Mesenchymal stem cell (in vitro differentiated cells and primary cell): Measurements from ENCODE around the gene TMEM237.

ENCODE experiments used
- DNase-seq: peaks from one replicate; pipeline ENCODE4 v3.0.0-alpha.2; 2013
- H2AFZ ChIP-seq: one replicate; pipeline ENCODE4 v1.6.1; 2013; ENCODE audit warnings: low read depth, mild to moderate bottlenecking, control low read depth, inconsistent platforms, low read length, moderate library complexity
- H2AK5ac ChIP-seq: 2 replicates; pipeline ENCODE4 v1.6.1; 2013; ENCODE audit warnings: low read length, moderate library complexity, mild to moderate bottlenecking, inconsistent platforms; ENCODE audit not compliant: severe bottlenecking
- H2BK120ac ChIP-seq: one replicate; pipeline ENCODE4 v1.6.1; 2013; ENCODE audit warnings: low read depth, mild to moderate bottlenecking, inconsistent platforms, low read length, moderate library complexity
- H2BK12ac ChIP-seq, 2 experiments: one replicate each; pipeline ENCODE4 v1.6.1; 2013; ENCODE audit warnings: inconsistent platforms in 2 of 2, low read length in 2 of 2, mild to moderate bottlenecking in 2 of 2, moderate library complexity in 2 of 2, control low read depth in 1 of 2
- H2BK15ac ChIP-seq: one replicate; pipeline ENCODE4 v1.6.1; 2013; ENCODE audit warnings: mild to moderate bottlenecking, low read depth, inconsistent platforms; ENCODE audit not compliant: poor library complexity, severe bottlenecking
- H2BK5ac ChIP-seq: 2 replicates; pipeline ENCODE4 v1.6.1; 2013; ENCODE audit warnings: low read depth, mild to moderate bottlenecking, low read length, control low read depth, inconsistent platforms; ENCODE audit not compliant: poor library complexity, severe bottlenecking
- H3K14ac ChIP-seq, 2 experiments: one replicate each; pipeline ENCODE4 v1.6.1; 2013; ENCODE audit warnings: inconsistent platforms in 2 of 2, low read length in 2 of 2, control low read depth in 1 of 2, mild to moderate bottlenecking in 1 of 2, moderate library complexity in 1 of 2
- H3K18ac ChIP-seq, 2 experiments: one replicate each; pipeline ENCODE4 v1.6.1; 2013; ENCODE audit warnings: inconsistent platforms in 2 of 2, low read length in 2 of 2, control low read depth in 1 of 2, low read depth in 1 of 2, mild to moderate bottlenecking in 1 of 2
- H3K23ac ChIP-seq, 2 experiments: one replicate each; pipeline ENCODE4 v1.6.1; 2013; ENCODE audit warnings: inconsistent platforms in 2 of 2, low read length in 2 of 2, mild to moderate bottlenecking in 2 of 2, moderate library complexity in 2 of 2, control low read depth in 1 of 2
- H3K27ac ChIP-seq: 2 replicates; pipeline ENCODE4 v1.5.1; 2013; ENCODE audit warnings: mild to moderate bottlenecking, moderate library complexity, low read length, control low read depth, inconsistent platforms; ENCODE audit not compliant: poor library complexity, severe bottlenecking
- H3K27me3 ChIP-seq, 2 experiments: 2 replicates each; pipeline versions ENCODE4 v1.6.1 to v1.7.0; 2013; ENCODE audit warnings: low read length in 2 of 2, mild to moderate bottlenecking in 2 of 2, moderate library complexity in 2 of 2, control low read depth in 1 of 2, inconsistent platforms in 1 of 2; ENCODE audit not compliant: control insufficient read depth in 1 of 2, insufficient read depth in 1 of 2
- H3K36me3 ChIP-seq, 2 experiments: 2 replicates each; pipeline versions ENCODE4 v1.6.1 to v1.7.0; 2013; ENCODE audit warnings: low read length in 2 of 2, control low read depth in 1 of 2, inconsistent platforms in 1 of 2, low read depth in 1 of 2, mild to moderate bottlenecking in 1 of 2; ENCODE audit not compliant: insufficient read depth in 2 of 2, control insufficient read depth in 1 of 2
- H3K4ac ChIP-seq, 2 experiments: one replicate each; pipeline ENCODE4 v1.6.1; 2013; ENCODE audit warnings: inconsistent platforms in 2 of 2, low read length in 2 of 2, mild to moderate bottlenecking in 2 of 2, moderate library complexity in 2 of 2, control low read depth in 1 of 2, low read depth in 1 of 2
- H3K4me1 ChIP-seq: 2 replicates; pipeline ENCODE4 v1.6.1; 2013; ENCODE audit warnings: low read depth, low read length, control low read depth; ENCODE audit not compliant: control insufficient read depth, insufficient read depth
- H3K4me2 ChIP-seq: 2 replicates; pipeline ENCODE4 v1.6.1; 2013; ENCODE audit warnings: low read length, mild to moderate bottlenecking, inconsistent platforms; ENCODE audit not compliant: poor library complexity, severe bottlenecking
- H3K4me3 ChIP-seq, 2 experiments: 2 replicates each; pipeline versions ENCODE4 v1.5.1 to v1.7.0; 2013; ENCODE audit warnings: low read length in 2 of 2, mild to moderate bottlenecking in 2 of 2, control low read depth in 1 of 2, low read depth in 1 of 2; ENCODE audit not compliant: insufficient read depth in 1 of 2
- H3K79me1 ChIP-seq: replicated peaks from 2 replicates; pipeline ENCODE4 v1.6.1; 2013; ENCODE audit warnings: mild to moderate bottlenecking, control low read depth, low read length, inconsistent platforms; ENCODE audit not compliant: poor library complexity, severe bottlenecking
- H3K9ac ChIP-seq: 2 replicates; pipeline ENCODE4 v1.7.0; 2013; ENCODE audit warnings: mild to moderate bottlenecking, low read length, moderate library complexity
- H3K9me3 ChIP-seq: 2 replicates; pipeline ENCODE4 v1.7.0; 2013; ENCODE audit warnings: mild to moderate bottlenecking, low read length; ENCODE audit not compliant: control insufficient read depth
- H4K8ac ChIP-seq: one replicate; pipeline ENCODE4 v1.6.1; 2013; ENCODE audit warnings: inconsistent platforms, mild to moderate bottlenecking, low read length, moderate library complexity
- H4K91ac ChIP-seq: one replicate; pipeline ENCODE4 v1.6.1; 2013; ENCODE audit warnings: mild to moderate bottlenecking, low read length, inconsistent platforms
- WGBS: methylation state at CpG from one replicate; pipeline ENCODE4 v1.1.7; 2013; ENCODE audit warnings: mixed read lengths; 5-methylcytosine and 5-hydroxymethylcytosine counted together

TMEM237 gene

GRCh38 chr2:201638326-201638725 is 5.0 kb downstream of the TMEM237 start:
- H3K27me3 ChIP-seq: no peaks in the 10 kb centered on the region

DNA sequence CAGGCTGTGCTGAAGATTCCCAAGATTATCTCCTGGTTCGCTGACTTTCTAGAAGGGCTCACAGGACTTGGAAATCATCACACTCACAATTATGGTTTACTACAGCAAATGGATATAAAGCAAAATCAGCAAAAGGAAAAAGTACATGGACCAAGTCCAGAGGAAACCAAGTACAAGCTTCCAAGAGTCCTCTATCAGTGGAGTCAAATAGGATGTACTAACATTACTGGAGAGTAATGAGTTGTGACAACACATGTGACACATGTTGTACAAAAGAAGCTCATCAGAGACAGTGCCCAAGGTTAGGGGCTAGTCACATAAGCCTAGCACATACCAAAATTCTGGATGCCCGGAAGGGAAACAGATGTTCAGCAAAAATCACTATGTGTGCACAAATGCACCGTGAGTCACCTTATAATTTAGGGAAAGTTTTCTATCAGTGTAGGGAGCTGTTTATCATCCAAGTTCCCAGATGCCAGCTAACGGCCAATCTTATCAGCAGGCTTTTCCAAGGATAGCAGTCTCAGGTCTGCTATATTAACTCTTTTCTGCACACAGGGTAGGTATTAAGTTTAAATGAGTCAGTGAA is 9.5 kb downstream of the TMEM237 start:
- Histone ChIP-seq H3K4me1 (no peaks in the 10 kb centered on the region), H3K79me1 (peaks cover 7% of the 10 kb centered on the region), H3K4me3 (no peak overlapping the region), H3K18ac (no peak overlapping the region), H4K91ac (no peak overlapping the region), H3K14ac (no peak overlapping the region), H3K36me3 (peaks cover 3 to 94% of the 10 kb centered on the region in 2 experiments), H2AK5ac (no peak overlapping the region), H3K4me2 (no peak overlapping the region), H2BK5ac (no peak overlapping the region), H3K4ac (no peak overlapping the region), H2AFZ (no peak overlapping the region), H2BK120ac (no peak overlapping the region), H3K9ac (no peak overlapping the region), H3K27me3 (no peaks in the 10 kb centered on the region), H3K9me3 (no peaks in the 10 kb centered on the region), H3K23ac (no peak overlapping the region), H4K8ac (no peak overlapping the region), H2BK15ac (no peak overlapping the region), H2BK12ac (no peak overlapping the region), H3K27ac (no peak overlapping the region)
- WGBS: 93% methylated on average over 4 of the region's 4 CpGs
- no peak for DNase-seq

More at GRCh38 chr2:201638326-201638725, 5.0 kb downstream of the TMEM237 start:
- no peak for DNase-seq
- Histone ChIP-seq H3K79me1 (peaks cover 16% of the 10 kb centered on the region), H3K14ac (no peak overlapping the region), H2BK12ac (no peak overlapping the region), H3K9ac (no peak overlapping the region), H2AFZ (no peak overlapping the region), H3K36me3 (peaks cover 3 to 57% of the 10 kb centered on the region in 2 experiments), H2BK5ac (no peak overlapping the region), H3K23ac (no peak overlapping the region), H3K4me1 (no peaks in the 10 kb centered on the region), H3K4me3 (no peak overlapping the region), H4K91ac (no peak overlapping the region), H3K4me2 (no peak overlapping the region), H4K8ac (no peak overlapping the region), H3K9me3 (no peaks in the 10 kb centered on the region), H2BK120ac (no peak overlapping the region), H2AK5ac (no peak overlapping the region), H3K27ac (no peak overlapping the region), H2BK15ac (no peak overlapping the region), H3K18ac (no peak overlapping the region), H3K4ac (no peak overlapping the region)
- 85% methylated on average over 4 of the region's 4 CpGs for WGBS

- Histone ChIP-seq H2BK12ac (no peak overlapping the region), H3K4me2 (no peak overlapping the region), H3K4me3 (no peak overlapping the region), H2AFZ (no peak overlapping the region), H2AK5ac (no peak overlapping the region), H3K4me1 (no peaks in the 10 kb centered on the region), H3K18ac (no peak overlapping the region), H3K36me3 (peaks cover 11 to 94% of the 10 kb centered on the region in 2 experiments), H4K8ac (no peak overlapping the region), H4K91ac (no peak overlapping the region), H3K14ac (no peak overlapping the region), H3K79me1 (peaks cover 5% of the 10 kb centered on the region), H2BK15ac (no peak overlapping the region), H3K9ac (no peak overlapping the region), H3K23ac (no peak overlapping the region), H3K27ac (no peak overlapping the region), H3K4ac (no peak overlapping the region), H3K27me3 (no peaks in the 10 kb centered on the region), H2BK5ac (no peak overlapping the region), H2BK120ac (no peak overlapping the region), H3K9me3 (no peaks in the 10 kb centered on the region)
- 94% methylated on average over 8 of the region's 8 CpGs for WGBS
- DNase-seq: no peak
These were observed 12.3 kb downstream of the TMEM237 start for GRCh38 chr2:201631041-201631440.

- H2BK5ac ChIP-seq: no peak overlapping the region
- no peak overlapping the region for H2AK5ac ChIP-seq
- no peak overlapping the region for H3K4me3 ChIP-seq
- H3K4me2 ChIP-seq: no peak overlapping the region
- no peak overlapping the region for H3K14ac ChIP-seq
- DNase-seq: no peak
- no peak overlapping the region for H2BK12ac ChIP-seq
- H3K79me1 ChIP-seq: peaks cover 5% of the 10 kb centered on the region
- H3K23ac ChIP-seq: no peak overlapping the region
- peaks cover 11 to 94% of the 10 kb centered on the region in 2 experiments for H3K36me3 ChIP-seq
- no peak overlapping the region for H2BK120ac ChIP-seq
- H3K4me1 ChIP-seq: no peaks in the 10 kb centered on the region
- H2BK15ac ChIP-seq: no peak overlapping the region
- no peaks in the 10 kb centered on the region for H3K27me3 ChIP-seq
- no peak overlapping the region for H2AFZ ChIP-seq
- H3K4ac ChIP-seq: no peak overlapping the region
- no peak overlapping the region for H3K9ac ChIP-seq
- H3K27ac ChIP-seq: no peak overlapping the region
- H4K91ac ChIP-seq: no peak overlapping the region
- H4K8ac ChIP-seq: no peak overlapping the region
- no peaks in the 10 kb centered on the region for H3K9me3 ChIP-seq
- H3K18ac ChIP-seq: no peak overlapping the region
- WGBS: 80% methylated on average over 1 of the region's 2 CpGs
These were observed 12.7 kb downstream of the TMEM237 start for GRCh38 chr2:201630577-201630976.
